OCI-LY1 (cell line): ENCODE data around the gene SEPTIN14.
"Not testable (repeated sequence)": the region's sequence is repeated elsewhere in the genome, so short reads cannot be mapped to it uniquely, and the experiment has no call there.

Source experiments
- H2AFZ ChIP-seq: fragments of 200-600 bp; sonication (generic), shearing (Covaris generic); 2 replicates; pipeline ENCODE4 v1.6.0; 2014; ENCODE audit warnings: antibody characterized with exemption, mild to moderate bottlenecking, low read length
- H3F3A ChIP-seq: fragments of 200-600 bp; sonication (generic), shearing (Covaris generic); 2 replicates; pipeline ENCODE4 v1.6.0; 2014; ENCODE audit warnings: mild to moderate bottlenecking, antibody characterized with exemption, low read length, moderate library complexity; ENCODE audit not compliant: insufficient read depth
- H3K27ac ChIP-seq: fragments of 200-600 bp; sonication (generic); 2 replicates; pipeline ENCODE4 v1.5.1; 2014; ENCODE audit warnings: low read length, mixed run types, mild to moderate bottlenecking, low read depth; ENCODE audit not compliant: poor library complexity, severe bottlenecking
- H3K27me3 ChIP-seq: fragments of 200-600 bp; sonication (generic); 2 replicates; pipeline ENCODE4 v1.6.0; 2014; ENCODE audit warnings: antibody characterized with exemption, mild to moderate bottlenecking, low read length, moderate library complexity; ENCODE audit not compliant: insufficient read depth
- H3K36me3 ChIP-seq: fragments of 200-600 bp; sonication (generic); 2 replicates; pipeline ENCODE4 v1.6.1; 2014; ENCODE audit warnings: mild to moderate bottlenecking, antibody characterized with exemption, low read length, moderate library complexity, mixed read lengths; ENCODE audit not compliant: insufficient read depth
- H3K4me1 ChIP-seq: fragments of 200-600 bp; sonication (generic); 2 replicates; pipeline ENCODE4 v1.5.1; 2014; ENCODE audit warnings: mild to moderate bottlenecking, low read length, moderate library complexity; ENCODE audit not compliant: insufficient read depth, severe bottlenecking
- H3K4me2 ChIP-seq: fragments of 200-600 bp; sonication (generic), shearing (Covaris generic); 2 replicates; pipeline ENCODE4 v1.6.1; 2014; ENCODE audit warnings: low read length
- H3K4me3 ChIP-seq: fragments of 200-600 bp; sonication (generic); 2 replicates; pipeline ENCODE4 v1.5.1; 2014; ENCODE audit warnings: low read length, low read depth, mild to moderate bottlenecking, mixed read lengths; ENCODE audit not compliant: poor library complexity, severe bottlenecking
- H3K79me2 ChIP-seq: fragments of 200-600 bp; shearing (Covaris generic); 2 replicates; pipeline ENCODE4 v1.6.1; 2016; ENCODE audit warnings: mixed run types, low read length, mixed read lengths; ENCODE audit not compliant: insufficient read depth
- H3K9ac ChIP-seq: fragments of 200-600 bp; sonication (generic), shearing (Covaris generic); 2 replicates; pipeline ENCODE4 v1.6.1; 2014; ENCODE audit warnings: mild to moderate bottlenecking, low read length, mixed read lengths
- H3K9me2 ChIP-seq: fragments of 200-600 bp; sonication (generic), shearing (Covaris generic); 2 replicates; pipeline ENCODE4 v1.6.1; 2014; ENCODE audit warnings: low read depth, mild to moderate bottlenecking, low read length, mixed read lengths
- H3K9me3 ChIP-seq: fragments of 200-600 bp; shearing (Covaris generic); 2 replicates; pipeline ENCODE4 v1.6.1; 2014; ENCODE audit warnings: low read length, mixed read lengths
- H4K20me1 ChIP-seq: fragments of 200-600 bp; sonication (generic), shearing (Covaris generic); 2 replicates; pipeline ENCODE4 v1.6.0; 2016; ENCODE audit warnings: mild to moderate bottlenecking, low read length; ENCODE audit not compliant: insufficient read depth
- CTCF ChIP-seq: fragments of 200-600 bp; sonication (generic), shearing (Covaris generic); IDR thresholded peaks from 2 replicates; pipeline ENCODE4 v1.5.1; 2017; ENCODE audit warnings: mild to moderate bottlenecking, antibody characterized with exemption, low read length, moderate library complexity, mixed read lengths
- EZH2 ChIP-seq: fragments of 200-600 bp; sonication (generic), shearing (Covaris generic); IDR thresholded peaks from 2 replicates; pipeline ENCODE4 v1.8.0; 2017; ENCODE audit warnings: borderline replicate concordance, mixed run types, mild to moderate bottlenecking, antibody characterized with exemption, low read length, moderate library complexity, mixed read lengths

Gene SEPTIN14

GRCh38 chr7:55786901-55787300 lies 75.7 kb downstream of the SEPTIN14 start:
- Histone ChIP-seq H3F3A (no peaks in the 10 kb centered on the region), H3K9me2 (no peaks in the 10 kb centered on the region)

GRCh38 chr7:55785444-55785843 lies 77.1 kb downstream of the SEPTIN14 start:
- not testable (repeated sequence) for H3K36me3 ChIP-seq, H3K9ac ChIP-seq, H3K79me2 ChIP-seq, H3K27ac ChIP-seq, H3K4me2 ChIP-seq, H4K20me1 ChIP-seq, H3K9me2 ChIP-seq, H2AFZ ChIP-seq, H3K4me3 ChIP-seq, H3K27me3 ChIP-seq, H3K4me1 ChIP-seq, H3K9me3 ChIP-seq, H3F3A ChIP-seq

More at GRCh38 chr7:55786901-55787300, 75.7 kb downstream of the SEPTIN14 start:
- Histone ChIP-seq H3K9me3 (no peaks in the 10 kb centered on the region), H3K27ac (no peak overlapping the region), H2AFZ (no peak overlapping the region), H3K4me2 (no peak overlapping the region), H4K20me1 (no peaks in the 10 kb centered on the region), H3K27me3 (no peaks in the 10 kb centered on the region; the same call in 1 of the 2 replicates), H3K79me2 (no peaks in the 10 kb centered on the region), H3K4me1 (no peaks in the 10 kb centered on the region), H3K36me3 (no peaks in the 10 kb centered on the region), H3K9ac (no peak overlapping the region), H3K4me3 (no peak overlapping the region)
- TF ChIP-seq EZH2: no peak
- TF ChIP-seq CTCF: no peak

- Histone ChIP-seq H3K9me3 (no peaks in the 10 kb centered on the region), H3K4me2 (no peak overlapping the region), H3K9ac (no peak overlapping the region), H2AFZ (no peak overlapping the region), H3F3A (no peaks in the 10 kb centered on the region), H3K36me3 (no peaks in the 10 kb centered on the region), H3K27ac (no peak overlapping the region), H3K9me2 (no peaks in the 10 kb centered on the region), H3K4me3 (no peak overlapping the region), H4K20me1 (no peaks in the 10 kb centered on the region), H3K27me3 (no peaks in the 10 kb centered on the region; the same call in 1 of the 2 replicates), H3K79me2 (no peaks in the 10 kb centered on the region), H3K4me1 (no peaks in the 10 kb centered on the region)
- TF ChIP-seq EZH2: no peak
- TF ChIP-seq CTCF: no peak
Measured at GRCh38 chr7:55784151-55784550, 78.4 kb downstream of the SEPTIN14 start.

GRCh38 chr7:55778631-55779030 lies 83.9 kb downstream of the SEPTIN14 start:
- H3K9me3 ChIP-seq: no peaks in the 10 kb centered on the region
- H3K9me2 ChIP-seq: no peaks in the 10 kb centered on the region
- H2AFZ ChIP-seq: no peak overlapping the region
- no peaks in the 10 kb centered on the region for H3K4me1 ChIP-seq
- no peaks in the 10 kb centered on the region for H3F3A ChIP-seq
- no peaks in the 10 kb centered on the region for H3K27me3 ChIP-seq
- no peak overlapping the region for H3K9ac ChIP-seq
- H3K36me3 ChIP-seq: peaks cover 2% of the 10 kb centered on the region; the same call in 1 of the 2 replicates
- no peaks in the 10 kb centered on the region for H4K20me1 ChIP-seq
- H3K4me2 ChIP-seq: no peak overlapping the region
- TF ChIP-seq CTCF (no peak), EZH2 (no peak)
- no peak overlapping the region for H3K4me3 ChIP-seq
- H3K27ac ChIP-seq: no peak overlapping the region
- H3K79me2 ChIP-seq: no peaks in the 10 kb centered on the region
